Measurements from ENCODE around the gene GPC6. TPM values are rescaled to one million over a fixed set of nuclear protein-coding genes. Genes with fewer than 3 reads are reported as not detected.

The GPC6 gene
- total RNA-seq, 1 experiment from 2014 or later, result 0.22 TPM

DNA sequence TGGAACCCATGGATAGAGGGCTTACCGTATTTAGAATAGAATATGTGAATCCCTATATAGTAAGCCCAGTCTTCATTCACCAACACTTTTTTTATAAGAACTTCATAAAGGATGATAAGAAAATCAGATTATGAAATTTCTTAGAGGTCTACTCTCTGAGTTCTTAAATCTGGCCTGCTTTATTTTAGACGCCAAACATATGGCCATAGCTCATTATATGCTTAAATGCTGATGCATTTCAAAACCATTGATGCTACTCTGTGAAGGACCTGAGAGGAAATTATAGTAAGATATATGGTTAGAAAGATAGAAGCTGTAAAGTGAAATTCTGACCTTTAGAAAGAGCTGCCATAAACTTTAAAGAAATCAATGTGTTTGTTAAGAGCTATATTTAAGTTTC is 38.3 kb downstream of the GPC6 start:
- TF ChIP-seq EZH2 (IDR thresholded peaks at IDR 0.05), result no peak
- TF ChIP-seq, protein P1, sequence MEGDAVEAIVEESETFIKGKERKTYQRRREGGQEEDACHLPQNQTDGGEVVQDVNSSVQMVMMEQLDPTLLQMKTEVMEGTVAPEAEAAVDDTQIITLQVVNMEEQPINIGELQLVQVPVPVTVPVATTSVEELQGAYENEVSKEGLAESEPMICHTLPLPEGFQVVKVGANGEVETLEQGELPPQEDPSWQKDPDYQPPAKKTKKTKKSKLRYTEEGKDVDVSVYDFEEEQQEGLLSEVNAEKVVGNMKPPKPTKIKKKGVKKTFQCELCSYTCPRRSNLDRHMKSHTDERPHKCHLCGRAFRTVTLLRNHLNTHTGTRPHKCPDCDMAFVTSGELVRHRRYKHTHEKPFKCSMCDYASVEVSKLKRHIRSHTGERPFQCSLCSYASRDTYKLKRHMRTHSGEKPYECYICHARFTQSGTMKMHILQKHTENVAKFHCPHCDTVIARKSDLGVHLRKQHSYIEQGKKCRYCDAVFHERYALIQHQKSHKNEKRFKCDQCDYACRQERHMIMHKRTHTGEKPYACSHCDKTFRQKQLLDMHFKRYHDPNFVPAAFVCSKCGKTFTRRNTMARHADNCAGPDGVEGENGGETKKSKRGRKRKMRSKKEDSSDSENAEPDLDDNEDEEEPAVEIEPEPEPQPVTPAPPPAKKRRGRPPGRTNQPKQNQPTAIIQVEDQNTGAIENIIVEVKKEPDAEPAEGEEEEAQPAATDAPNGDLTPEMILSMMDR (IDR thresholded peaks at IDR 0.05 in 2 of 3, conservative IDR thresholded peaks at IDR 0.05 in 1 of 3; ENCODE audit: borderline replicate concordance in 1 of 3, insufficient read depth in 1 of 3, low read depth in 2 of 3, low read length in 2 of 3), result no peak
- TF ChIP-seq, protein P2, sequence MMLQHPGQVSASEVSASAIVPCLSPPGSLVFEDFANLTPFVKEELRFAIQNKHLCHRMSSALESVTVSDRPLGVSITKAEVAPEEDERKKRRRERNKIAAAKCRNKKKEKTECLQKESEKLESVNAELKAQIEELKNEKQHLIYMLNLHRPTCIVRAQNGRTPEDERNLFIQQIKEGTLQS (IDR thresholded peaks at IDR 0.05), result no peak
- TF ChIP-seq ZNF274 (IDR thresholded peaks at IDR 0.05; ENCODE audit: low read depth, low read length), result no peak
- TF ChIP-seq, protein P3, sequence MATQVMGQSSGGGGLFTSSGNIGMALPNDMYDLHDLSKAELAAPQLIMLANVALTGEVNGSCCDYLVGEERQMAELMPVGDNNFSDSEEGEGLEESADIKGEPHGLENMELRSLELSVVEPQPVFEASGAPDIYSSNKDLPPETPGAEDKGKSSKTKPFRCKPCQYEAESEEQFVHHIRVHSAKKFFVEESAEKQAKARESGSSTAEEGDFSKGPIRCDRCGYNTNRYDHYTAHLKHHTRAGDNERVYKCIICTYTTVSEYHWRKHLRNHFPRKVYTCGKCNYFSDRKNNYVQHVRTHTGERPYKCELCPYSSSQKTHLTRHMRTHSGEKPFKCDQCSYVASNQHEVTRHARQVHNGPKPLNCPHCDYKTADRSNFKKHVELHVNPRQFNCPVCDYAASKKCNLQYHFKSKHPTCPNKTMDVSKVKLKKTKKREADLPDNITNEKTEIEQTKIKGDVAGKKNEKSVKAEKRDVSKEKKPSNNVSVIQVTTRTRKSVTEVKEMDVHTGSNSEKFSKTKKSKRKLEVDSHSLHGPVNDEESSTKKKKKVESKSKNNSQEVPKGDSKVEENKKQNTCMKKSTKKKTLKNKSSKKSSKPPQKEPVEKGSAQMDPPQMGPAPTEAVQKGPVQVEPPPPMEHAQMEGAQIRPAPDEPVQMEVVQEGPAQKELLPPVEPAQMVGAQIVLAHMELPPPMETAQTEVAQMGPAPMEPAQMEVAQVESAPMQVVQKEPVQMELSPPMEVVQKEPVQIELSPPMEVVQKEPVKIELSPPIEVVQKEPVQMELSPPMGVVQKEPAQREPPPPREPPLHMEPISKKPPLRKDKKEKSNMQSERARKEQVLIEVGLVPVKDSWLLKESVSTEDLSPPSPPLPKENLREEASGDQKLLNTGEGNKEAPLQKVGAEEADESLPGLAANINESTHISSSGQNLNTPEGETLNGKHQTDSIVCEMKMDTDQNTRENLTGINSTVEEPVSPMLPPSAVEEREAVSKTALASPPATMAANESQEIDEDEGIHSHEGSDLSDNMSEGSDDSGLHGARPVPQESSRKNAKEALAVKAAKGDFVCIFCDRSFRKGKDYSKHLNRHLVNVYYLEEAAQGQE (IDR thresholded peaks at IDR 0.05; ENCODE audit: low read depth), result no peak
- ATAC-seq, result no peak
- RAD21 ChIA-PET (ENCODE audit: low non-redundant PET in 1 of 2, low total read pairs in 2 of 2, uncharacterized antibody in 2 of 2, unreplicated experiment in 2 of 2), result no interaction called here
- no peak for DNase-seq (ENCODE audit: low read depth, low spot score)
- Histone ChIP-seq H3K79me2 (ENCODE audit: insufficient read depth, low read length) (no peaks in the 10 kb centered on the region), H3K4me3 (replicated peaks in 1 of 2; ENCODE audit: low read depth in 1 of 2, low read length in 2 of 2) (no peak overlapping the region), H3K4me2 (ENCODE audit: low read length) (no peak overlapping the region), H3K9me3 (ENCODE audit: control insufficient read depth in 1 of 2, insufficient read depth in 1 of 2, low read depth in 1 of 2, low read length in 2 of 2) (peaks cover 7 to 9% of the 10 kb centered on the region in 2 experiments; a peak in 2 of 4 replicates), H3K27ac (ENCODE audit: low read depth, low read length) (no peak overlapping the region), H3K4me1 (ENCODE audit: control insufficient read depth in 1 of 2, insufficient read depth in 2 of 2, low read length in 2 of 2) (no peaks in the 10 kb centered on the region), H3K36me3 (ENCODE audit: control insufficient read depth in 1 of 2, insufficient read depth in 2 of 2, low read length in 2 of 2) (no peaks in the 10 kb centered on the region), H3K9ac (ENCODE audit: low read length) (no peak overlapping the region), H4K20me1 (ENCODE audit: insufficient read depth) (no peaks in the 10 kb centered on the region), H3K27me3 (ENCODE audit: insufficient read depth, low read length) (no peaks in the 10 kb centered on the region), H2AFZ (ENCODE audit: low read depth, low read length, poor library complexity, severe bottlenecking) (no peak overlapping the region), H3K9me2 (ENCODE audit: insufficient read depth) (no peaks in the 10 kb centered on the region)
- intact Hi-C loops (cut with micrococcal nuclease), result no loop called here
- POLR2A ChIA-PET, result no interaction called here
- no TSS peak for BruUV-seq (replicated peaks)
- CTCF ChIA-PET, result no interaction called here
